ENCODE results near the gene SOX30.
"Not testable (repeated sequence)": the region's sequence is repeated elsewhere in the genome, so short reads cannot be mapped to it uniquely, and the experiment has no call there.

The SOX30 gene

GRCh38 chr5:157652377-157652692, at the start of gene SOX30:
SOX30 (minus strand) TSS chr5:157652438; CDS start chr5:157652078, 360 bp downstream.
- DNase-seq = no peak

- DNase-seq = not testable (repeated sequence)
Measured at GRCh38 chr5:157698674-157699073, 46.4 kb upstream of the SOX30 start.

- not testable (repeated sequence) for DNase-seq
Measured at GRCh38 chr5:157696154-157696553, 43.9 kb upstream of the SOX30 start.

GRCh38 chr5:157693816-157694215, 41.6 kb upstream of the SOX30 start:
- not testable (repeated sequence) for DNase-seq

- DNase-seq = no peak
Measured at GRCh38 chr5:157690690-157691433, 38.6 kb upstream of the SOX30 start.

GRCh38 chr5:157689942-157690689, 37.9 kb upstream of the SOX30 start:
- DNase-seq = peak; percentile 34

- no peak for DNase-seq
Measured at GRCh38 chr5:157687198-157687554, 34.9 kb upstream of the SOX30 start.

GRCh38 chr5:157686276-157687197, 34.3 kb upstream of the SOX30 start:
- DNase-seq = not testable (repeated sequence)

GRCh38 chr5:157682257-157682656, 30.0 kb upstream of the SOX30 start:
- no peak for DNase-seq

GRCh38 chr5:157681048-157681447, 28.8 kb upstream of the SOX30 start:
- no peak for DNase-seq

- no peak for DNase-seq
Measured at GRCh38 chr5:157680239-157680638, 28.0 kb upstream of the SOX30 start.

- no peak for DNase-seq
Measured at GRCh38 chr5:157679801-157680200, 27.6 kb upstream of the SOX30 start.

- DNase-seq = no peak
Measured at GRCh38 chr5:157677931-157678330, 25.7 kb upstream of the SOX30 start.

GRCh38 chr5:157674351-157674750, 22.1 kb upstream of the SOX30 start:
- DNase-seq = not testable (repeated sequence)

- DNase-seq = no peak
Measured at GRCh38 chr5:157672976-157673375, 20.7 kb upstream of the SOX30 start.

- no peak for DNase-seq
Measured at GRCh38 chr5:157671592-157672330, 19.5 kb upstream of the SOX30 start.

GRCh38 chr5:157670662-157671591, 18.7 kb upstream of the SOX30 start, which contains the start of gene C5orf52:
C5orf52 (plus strand) TSS chr5:157671533; CDS start chr5:157671615, 82 bp downstream.
- peak; percentile 16 for DNase-seq

GRCh38 chr5:157669701-157670097, 17.5 kb upstream of the SOX30 start:
- DNase-seq = no peak

- DNase-seq = no peak
Measured at GRCh38 chr5:157668356-157668755, 16.1 kb upstream of the SOX30 start.

- DNase-seq = no peak
Measured at GRCh38 chr5:157665467-157666070, 13.3 kb upstream of the SOX30 start.

All from CD4-positive, alpha-beta T cell treated with Interleukin-17A for 1 hour (primary cell).